BJ (cell line): Measurements from ENCODE around the gene GPR55. TPM values are rescaled to one million over a fixed set of nuclear protein-coding genes. Genes with fewer than 3 reads are reported as not detected.

Experiments
- CTCF ChIA-PET: fragments of 350-600 bp; formaldehyde crosslinking; extraction: SDS; loops from one replicate; lab custom pipeline; 2021; ENCODE audit warnings: antibody characterized with exemption, inconsistent platforms; lab: Yijun Ruan, JAX
- POLR2A ChIA-PET: fragments of 300-600 bp; sonication (Branson Sonifier 250); formaldehyde crosslinking; extraction: SDS; loops from one replicate; lab custom pipeline; 2021; ENCODE audit warnings: antibody characterized with exemption; lab: Charles Lee
- DNase-seq: peaks from one replicate; pipeline ENCODE4 v3.0.0-alpha.2; 2011; ENCODE audit warnings: low read depth
- H3K27me3 ChIP-seq: 2 replicates; pipeline ENCODE4 v1.6.0; 2011; ENCODE audit warnings: low read length; ENCODE audit not compliant: control insufficient read depth, insufficient read depth
- H3K36me3 ChIP-seq: 2 replicates; pipeline ENCODE4 v1.5.1; 2011; ENCODE audit warnings: low read length; ENCODE audit not compliant: control insufficient read depth, insufficient read depth
- H3K4me3 ChIP-seq: 2 replicates; pipeline ENCODE4 v1.5.1; 2011; ENCODE audit warnings: low read depth, mild to moderate bottlenecking, control low read depth, low read length
- CTCF ChIP-seq: IDR thresholded peaks from 2 replicates; pipeline ENCODE4 v1.5.1; 2011; ENCODE audit warnings: low read depth, mild to moderate bottlenecking, control low read depth, inconsistent platforms, low read length, moderate library complexity; ENCODE audit not compliant: insufficient read depth
- polyA plus RNA-seq: library from polyadenylated mRNA; depleted of rRNA; stranded (reverse); fragments of >200 nt; gene quantifications from 2 replicates; pipeline ENCODE4 v1.2.3, GENCODE V29; 2011

Gene GPR55
- polyA plus RNA-seq, 1 experiment: not detected

- ChIA-PET POLR2A (no interaction called here), CTCF (no interaction called here)
- H3K4me3 ChIP-seq: no peak overlapping the region
- H3K27me3 ChIP-seq: peaks cover 6% of the 10 kb centered on the region
- DNase-seq: no peak
- TF ChIP-seq CTCF: no peak
- H3K36me3 ChIP-seq: no peaks in the 10 kb centered on the region
Observed at GRCh38 chr2:230890646-230891045, 34.4 kb downstream of the GPR55 start.

- no peak for TF ChIP-seq CTCF
- ChIA-PET CTCF (no interaction called here), POLR2A (no interaction called here)
- H3K27me3 ChIP-seq: peaks cover 6% of the 10 kb centered on the region
- H3K36me3 ChIP-seq: no peaks in the 10 kb centered on the region
- DNase-seq: no peak
- H3K4me3 ChIP-seq: no peak overlapping the region
Observed at GRCh38 chr2:230889911-230890601, 35.0 kb downstream of the GPR55 start.

- TF ChIP-seq CTCF: no peak
- POLR2A ChIA-PET: no interaction called here
- CTCF ChIA-PET: interaction anchor here (0.7 kb wide), 1 partner anchor 14 kb away, joined by 3 read pairs; no protein-coding TSS in a partner anchor
Observed at GRCh38 chr2:230888824-230889400, 36.1 kb downstream of the GPR55 start.

GRCh38 chr2:230887342-230887741, 37.7 kb downstream of the GPR55 start:
- POLR2A ChIA-PET: no interaction called here
- peaks cover 5% of the 10 kb centered on the region for H3K27me3 ChIP-seq
- no peak for DNase-seq
- CTCF ChIA-PET: no interaction called here
- H3K36me3 ChIP-seq: no peaks in the 10 kb centered on the region
- no peak overlapping the region for H3K4me3 ChIP-seq
- TF ChIP-seq CTCF: no peak

More at GRCh38 chr2:230888824-230889400, 36.1 kb downstream of the GPR55 start:
- no peak for DNase-seq
- Histone ChIP-seq H3K4me3 (no peak overlapping the region), H3K36me3 (no peaks in the 10 kb centered on the region), H3K27me3 (peaks cover 6% of the 10 kb centered on the region)

- Histone ChIP-seq H3K4me3 (no peak overlapping the region), H3K27me3 (peaks cover 4% of the 10 kb centered on the region), H3K36me3 (no peaks in the 10 kb centered on the region)
- TF ChIP-seq CTCF: no peak
- POLR2A ChIA-PET: no interaction called here
- CTCF ChIA-PET: interaction anchor here (0.9 to 1.0 kb wide), 2 partner anchors 9 to 100 kb away, joined by 3 read pairs; no protein-coding TSS in a partner anchor
- no peak for DNase-seq
Observed at GRCh38 chr2:230886671-230887071, 38.4 kb downstream of the GPR55 start.
